GM10248 (cell line): ENCODE measurements around the gene TUBB1.
"Not testable (repeated sequence)": the region's sequence is repeated elsewhere in the genome, so short reads cannot be mapped to it uniquely, and the experiment has no call there.

Experiments
- CTCF ChIA-PET: fragments of 300-600 bp; sonication (Branson Sonifier 250); formaldehyde crosslinking; extraction: SDS; loops from one replicate; lab custom pipeline; 2021; ENCODE audit warnings: antibody characterized with exemption; lab: Yijun Ruan, JAX
- POLR2A ChIA-PET: fragments of 350-650 bp; sonication (Branson Sonifier 250); formaldehyde crosslinking; extraction: SDS; loops from one replicate; lab custom pipeline; 2020; ENCODE audit warnings: antibody characterized with exemption; lab: Yijun Ruan, JAX
- DNase-seq: peaks from one replicate; pipeline ENCODE4 v3.0.0; 2012; ENCODE audit errors: extremely low spot score
- TF ChIP-seq, protein P1 (sequence below): IDR thresholded peaks from 2 replicates; pipeline ENCODE4 v1.5.1; 2012; ENCODE audit warnings: mild to moderate bottlenecking, low read depth; ENCODE audit errors: extremely low read depth, missing control alignments, control extremely low read depth

TUBB1 gene

DNA sequence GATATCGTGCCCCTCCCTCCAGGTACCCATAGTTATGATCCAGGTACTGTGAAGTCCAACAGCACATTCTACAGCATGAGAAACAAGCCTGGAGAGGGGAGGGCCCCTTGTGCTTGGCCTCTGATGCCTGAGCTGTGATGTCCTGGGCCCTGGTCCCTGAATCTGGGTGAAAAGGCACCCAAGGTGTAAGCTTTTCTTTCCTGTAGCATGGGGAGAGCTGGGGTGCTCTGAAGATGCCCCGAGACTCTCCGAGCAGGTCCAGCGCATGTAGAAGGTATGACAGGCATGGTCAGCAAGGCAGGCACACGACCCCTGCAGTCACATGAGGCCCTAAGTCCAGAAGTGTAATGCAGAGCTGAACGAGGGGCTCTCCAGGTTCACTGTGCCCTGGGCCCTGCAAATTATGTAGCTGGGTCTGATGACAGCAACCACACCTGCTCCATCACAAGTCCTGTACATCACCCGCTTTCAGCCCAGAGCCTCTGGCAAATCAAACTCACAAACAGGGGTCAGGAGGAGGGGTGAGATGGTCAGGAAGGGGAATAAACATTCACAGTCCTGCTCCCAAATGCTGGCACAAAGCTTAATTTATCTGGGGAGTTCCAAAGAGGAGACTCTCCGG lies 10.4 kb upstream of the TUBB1 start:
- ChIA-PET CTCF (interaction anchor here (1.4 to 1.8 kb wide), 4 partner anchors 9 to 199 kb away, joined by 5 to 9 read pairs (median 6); partner anchors contain the start of genes ATP5F1E and TUBB1), POLR2A (interaction anchor here (0.6 to 2.0 kb wide), 9 partner anchors 11 to 1326 kb away, joined by 3 to 11 read pairs (median 4); partner anchors contain the start of genes ATP5F1E and STX16)
- TF ChIP-seq, protein P1, sequence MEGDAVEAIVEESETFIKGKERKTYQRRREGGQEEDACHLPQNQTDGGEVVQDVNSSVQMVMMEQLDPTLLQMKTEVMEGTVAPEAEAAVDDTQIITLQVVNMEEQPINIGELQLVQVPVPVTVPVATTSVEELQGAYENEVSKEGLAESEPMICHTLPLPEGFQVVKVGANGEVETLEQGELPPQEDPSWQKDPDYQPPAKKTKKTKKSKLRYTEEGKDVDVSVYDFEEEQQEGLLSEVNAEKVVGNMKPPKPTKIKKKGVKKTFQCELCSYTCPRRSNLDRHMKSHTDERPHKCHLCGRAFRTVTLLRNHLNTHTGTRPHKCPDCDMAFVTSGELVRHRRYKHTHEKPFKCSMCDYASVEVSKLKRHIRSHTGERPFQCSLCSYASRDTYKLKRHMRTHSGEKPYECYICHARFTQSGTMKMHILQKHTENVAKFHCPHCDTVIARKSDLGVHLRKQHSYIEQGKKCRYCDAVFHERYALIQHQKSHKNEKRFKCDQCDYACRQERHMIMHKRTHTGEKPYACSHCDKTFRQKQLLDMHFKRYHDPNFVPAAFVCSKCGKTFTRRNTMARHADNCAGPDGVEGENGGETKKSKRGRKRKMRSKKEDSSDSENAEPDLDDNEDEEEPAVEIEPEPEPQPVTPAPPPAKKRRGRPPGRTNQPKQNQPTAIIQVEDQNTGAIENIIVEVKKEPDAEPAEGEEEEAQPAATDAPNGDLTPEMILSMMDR: no peak
- DNase-seq: no peak

DNA sequence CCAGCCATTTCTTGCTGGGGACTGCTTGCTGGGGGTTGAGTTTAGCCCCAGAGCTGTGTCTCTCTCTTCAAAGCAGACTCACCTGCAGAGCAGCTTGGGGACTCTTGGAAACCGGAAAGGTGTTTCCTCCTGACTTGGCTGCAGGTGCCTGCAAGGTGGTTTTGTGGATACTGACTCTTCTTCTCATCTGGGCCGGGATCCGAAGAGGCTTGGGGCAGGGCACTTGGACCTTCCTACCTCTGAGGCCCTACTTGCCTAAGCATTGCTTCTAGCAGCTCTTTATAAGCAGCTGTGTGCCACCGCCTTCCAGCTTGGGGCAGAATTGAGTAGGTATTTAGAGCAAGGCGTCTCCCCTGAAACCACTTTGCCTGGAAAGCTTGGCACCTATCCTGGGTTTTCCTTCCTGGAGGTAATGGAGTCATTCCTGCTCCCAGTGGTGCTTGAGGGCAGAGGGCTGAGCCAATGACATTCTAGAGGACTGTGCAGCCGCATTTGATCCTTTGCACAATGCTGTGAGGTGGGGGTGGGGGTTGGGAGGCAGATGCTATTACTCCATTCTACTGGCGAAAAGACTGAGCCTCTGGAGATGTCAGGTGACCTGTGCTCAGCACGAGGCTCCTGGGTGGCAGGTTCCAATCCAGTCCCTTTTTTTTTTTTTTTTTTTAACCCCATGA lies 8.8 kb upstream of the TUBB1 start:
- ChIA-PET POLR2A (no interaction called here), CTCF (interaction anchor here (1.7 kb wide), 1 partner anchor 77 kb away, joined by 3 read pairs; no protein-coding TSS in a partner anchor)
- TF ChIP-seq, protein P1: no peak
- no peak for DNase-seq

DNA sequence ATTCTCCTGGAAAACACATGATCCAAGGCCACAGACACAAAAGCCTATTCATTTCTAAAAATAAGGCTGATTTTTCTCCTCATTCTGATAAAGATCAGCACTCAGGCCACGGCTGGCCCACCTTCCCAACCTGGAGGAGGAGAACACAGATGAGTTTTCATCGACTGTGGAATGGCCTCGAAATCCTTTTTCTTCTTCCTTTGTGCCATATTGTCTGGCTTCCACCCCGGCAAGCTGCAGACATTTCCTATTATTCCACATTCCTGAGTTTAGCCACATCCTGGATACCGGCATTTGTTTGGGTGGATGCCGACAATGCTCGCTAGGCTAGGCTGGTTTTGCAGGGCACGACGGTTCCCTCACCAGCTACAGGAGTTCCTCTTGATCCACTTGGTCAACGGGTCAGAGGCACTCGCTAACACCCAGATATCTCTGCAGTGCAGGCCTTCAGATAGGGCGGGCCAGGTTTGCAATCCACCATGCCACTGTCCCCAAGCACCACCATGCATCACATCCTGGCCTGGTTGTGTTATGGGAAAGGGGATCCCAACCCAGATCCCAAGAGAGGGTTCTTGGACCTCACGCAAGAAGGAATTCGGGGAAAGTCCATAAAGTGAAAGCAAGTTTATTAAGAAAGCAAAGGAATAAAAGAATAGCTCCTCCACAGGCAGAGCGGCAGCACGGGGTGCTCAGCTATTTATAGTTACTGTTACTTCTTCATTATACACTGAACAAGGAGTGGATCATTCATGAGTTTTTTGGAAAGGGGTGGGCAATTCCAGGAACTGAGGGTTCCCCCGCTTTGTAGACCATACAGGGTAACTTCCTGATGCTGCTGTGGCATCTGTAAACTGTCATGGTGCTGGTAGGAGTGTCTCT lies 8.0 kb upstream of the TUBB1 start:
- no peak for DNase-seq
- TF ChIP-seq, protein P1: no peak
- ChIA-PET CTCF (interaction anchor here (1.1 to 1.7 kb wide), 2 partner anchors 18 to 77 kb away, joined by 3 read pairs; no protein-coding TSS in a partner anchor), POLR2A (no interaction called here)

DNA sequence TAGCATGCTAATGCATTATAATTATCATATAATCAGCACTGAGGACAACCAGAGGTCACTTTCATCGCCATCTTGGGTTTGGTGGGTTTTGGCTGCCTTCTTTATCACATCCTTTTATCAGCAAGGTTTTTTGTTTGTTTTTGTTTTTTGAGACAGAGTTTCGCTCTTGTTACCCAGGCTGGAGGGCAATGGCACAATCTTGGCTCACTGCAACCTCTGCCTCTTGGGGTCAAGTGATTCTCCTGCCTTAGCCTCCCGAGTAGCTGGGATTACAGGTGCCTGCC lies 7.4 kb upstream of the TUBB1 start:
- POLR2A ChIA-PET, DNase-seq: not testable (repeated sequence)
- CTCF ChIA-PET: interaction anchor here (1.1 kb wide), 1 partner anchor 19 kb away, joined by 3 read pairs; no protein-coding TSS in a partner anchor

DNA sequence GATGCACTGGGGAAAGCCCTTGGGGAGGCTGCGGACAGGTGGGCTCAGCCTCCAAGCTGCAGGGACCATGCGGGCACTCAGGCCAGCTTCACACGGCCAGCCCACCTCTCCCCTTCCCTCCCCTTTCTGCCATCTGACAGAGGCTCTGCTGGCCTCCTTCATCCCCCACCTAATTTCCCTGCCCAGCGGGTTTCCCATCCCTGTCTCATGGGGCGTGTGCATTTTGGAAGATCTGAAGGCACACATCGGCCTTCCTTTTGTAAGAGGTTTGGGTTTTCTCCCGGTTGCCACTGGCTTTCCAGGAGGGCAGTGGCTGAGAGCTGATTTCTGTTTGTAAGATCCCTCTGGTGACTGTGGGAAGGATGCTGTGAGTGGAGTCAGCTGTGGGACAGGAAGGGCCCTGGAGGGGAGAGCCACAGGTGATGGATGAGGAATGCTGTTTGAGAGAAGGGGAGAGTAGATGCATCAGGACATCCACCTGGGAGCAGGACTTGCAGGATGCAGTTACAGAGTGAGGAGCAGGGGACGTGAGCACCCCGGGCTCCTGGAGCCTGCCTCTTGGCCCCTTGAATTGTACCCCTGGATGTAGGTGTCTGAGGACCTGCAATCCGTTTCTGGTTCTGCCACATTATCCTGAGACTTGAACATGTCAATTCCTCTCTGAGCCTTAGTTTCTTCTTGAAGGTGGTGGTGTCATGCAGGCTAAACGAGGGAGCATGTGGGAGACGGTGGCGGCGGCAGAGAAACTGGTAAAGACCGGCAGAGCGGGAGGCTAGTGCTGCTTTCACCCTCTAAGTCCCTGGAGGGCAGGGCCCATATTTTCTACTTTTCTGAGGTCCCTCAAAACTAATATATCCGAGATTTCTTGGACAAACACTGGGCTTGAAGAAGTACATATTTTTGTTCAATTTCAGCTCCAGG lies 5.9 kb upstream of the TUBB1 start:
- POLR2A ChIA-PET: no interaction called here
- TF ChIP-seq, protein P1: no peak
- CTCF ChIA-PET: interaction anchor here (1.0 kb wide), 1 partner anchor 11 kb away, joined by 3 read pairs; no protein-coding TSS in a partner anchor
- no peak for DNase-seq

DNA sequence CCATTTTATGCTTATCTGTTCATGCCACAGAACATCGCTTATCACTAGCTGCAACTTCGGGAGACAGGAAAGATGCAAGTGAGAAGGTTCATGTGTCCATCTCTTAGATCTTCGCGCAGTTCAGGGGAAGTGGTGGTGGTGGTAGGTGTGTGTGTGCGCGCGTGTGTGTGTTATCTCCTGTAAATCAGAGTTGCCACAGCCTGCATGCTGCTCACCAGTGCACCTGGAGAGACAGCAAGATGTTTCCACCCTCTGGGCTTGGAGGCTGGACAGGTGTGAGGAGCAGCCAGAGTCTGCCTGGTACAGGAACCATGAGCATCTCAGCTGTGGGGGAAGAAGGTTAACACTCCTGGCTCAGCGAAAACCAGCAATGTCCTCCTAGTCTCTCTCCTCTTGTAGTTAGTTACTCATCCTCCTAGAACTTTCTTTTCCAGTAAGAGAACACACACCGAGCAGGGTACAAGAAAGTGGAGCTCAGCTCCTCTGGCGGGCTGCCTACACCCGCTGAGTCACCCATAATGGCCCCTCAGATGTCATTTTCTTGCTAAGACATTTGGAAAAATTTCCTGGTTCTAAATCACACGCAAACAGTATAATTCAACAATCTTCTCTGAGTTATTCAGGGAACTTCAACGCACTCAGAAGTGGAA lies 5.1 kb upstream of the TUBB1 start:
- DNase-seq: no peak
- POLR2A ChIA-PET: no interaction called here
- TF ChIP-seq, protein P1: no peak
- CTCF ChIA-PET: interaction anchor here (1.0 to 1.2 kb wide), 2 partner anchors 10 to 11 kb away, joined by 3 read pairs; no protein-coding TSS in a partner anchor
